HepG2 (cell line): ENCODE measurements around the gene SNAI1. TPM values are rescaled to one million over a fixed set of nuclear protein-coding genes. Genes with fewer than 3 reads are reported as not detected.
A peak's percentile ranks its signal among the peaks of the same experiment; 100 is the strongest.

Source experiments
- HOXA9 ChIP-seq: sonication (generic); formaldehyde crosslinking; IDR thresholded peaks from 2 replicates; pipeline ENCODE4 v1.8.1; 2022; ENCODE audit warnings: missing genetic modification reagents, mild to moderate bottlenecking, moderate library complexity, borderline replicate concordance
- IRF2 ChIP-seq: IDR thresholded peaks from 2 replicates; pipeline ENCODE4 v1.6.1; 2018; ENCODE audit warnings: missing genetic modification reagents, missing compliant biosample characterization
- JUN ChIP-seq: sonication (generic); formaldehyde crosslinking; IDR thresholded peaks from 2 replicates; pipeline ENCODE4 v1.4.0; 2020; ENCODE audit warnings: mild to moderate bottlenecking, missing genetic modification reagents
- KDM5B ChIP-seq: sonication (generic); formaldehyde crosslinking; IDR thresholded peaks from 2 replicates; pipeline ENCODE4 v1.4.0; 2020; ENCODE audit warnings: missing genetic modification reagents, mild to moderate bottlenecking, borderline replicate concordance
- KMT2B ChIP-seq: IDR thresholded peaks from 2 replicates; pipeline ENCODE4 v1.6.1; 2016; ENCODE audit warnings: missing genetic modification reagents, missing compliant biosample characterization
- NFE2L1 ChIP-seq: sonication (generic); formaldehyde crosslinking; IDR thresholded peaks from 2 replicates; pipeline ENCODE4 v1.4.0; 2020; ENCODE audit warnings: missing genetic modification reagents, mild to moderate bottlenecking, borderline replicate concordance
- NFKB2 ChIP-seq: sonication (generic); formaldehyde crosslinking; IDR thresholded peaks from 2 replicates; pipeline ENCODE4 v1.4.0; 2020; ENCODE audit warnings: missing genetic modification reagents, borderline replicate concordance
- NR2F1 ChIP-seq, 2 experiments: fragments of 450-650 bp in 1 of 2; formaldehyde crosslinking in 1 of 2; IDR thresholded peaks; 2 replicates each; pipeline versions ENCODE4 v1.5.0 to v1.6.1; 2016 to 2020; ENCODE audit warnings: mild to moderate bottlenecking in 1 of 2, missing compliant biosample characterization in 1 of 2, missing genetic modification reagents in 1 of 2, moderate library complexity in 1 of 2
- RFX5 ChIP-seq: IDR thresholded peaks from 2 replicates; pipeline ENCODE4 v1.6.1; 2011; ENCODE audit warnings: low read depth, low read length, improper control_type of control experiment
- SIN3A ChIP-seq: IDR thresholded peaks from 2 replicates; pipeline ENCODE4 v1.6.1; 2011; ENCODE audit warnings: low read depth, mild to moderate bottlenecking, control low read depth, low read length, borderline replicate concordance
- ZFAT ChIP-seq: sonication (generic); formaldehyde crosslinking; conservative IDR thresholded peaks from 2 replicates; pipeline ENCODE4 v1.8.1; 2023; ENCODE audit warnings: missing genetic modification reagents, inconsistent platforms
- ZNF224 ChIP-seq: sonication (generic); formaldehyde crosslinking; IDR thresholded peaks from 2 replicates; pipeline ENCODE4 v1.5.0; 2020; ENCODE audit warnings: mild to moderate bottlenecking, missing genetic modification reagents
- ZNF343 ChIP-seq: sonication (generic); formaldehyde crosslinking; IDR thresholded peaks from 2 replicates; pipeline ENCODE4 v1.4.0; 2020; ENCODE audit warnings: mild to moderate bottlenecking, missing genetic modification reagents
- ZNF703 ChIP-seq: sonication (generic); formaldehyde crosslinking; IDR thresholded peaks from 2 replicates; pipeline ENCODE4 v1.5.1; 2020; ENCODE audit warnings: missing genetic modification reagents, mild to moderate bottlenecking, moderate library complexity, borderline replicate concordance
- ZNF775 ChIP-seq: sonication (generic); formaldehyde crosslinking; IDR thresholded peaks from 2 replicates; pipeline ENCODE4 v1.4.0; 2020; ENCODE audit warnings: missing genetic modification reagents, mild to moderate bottlenecking, moderate library complexity, borderline replicate concordance
- polyA plus RNA-seq, 8 experiments: library from polyadenylated mRNA; depleted of rRNA in 3 of 8; stranded (reverse) in 7 of 8; unstranded in 1 of 8; fragments of >200 nt; fragmentation: Illumina TruSeq in 4 of 8; extraction: Trizol in 4 of 8; gene quantifications; 2 replicates each; pipeline versions ENCODE4 v1.2.1 to v1.2.3, GENCODE V29; 2011 to 2016; ENCODE audit warnings: low read depth in 4 of 8, missing spikeins in 1 of 8, mixed read lengths in 1 of 8; ENCODE audit not compliant: insufficient read depth in 1 of 8
- total RNA-seq, 5 experiments: library from RNA; depleted of rRNA; stranded (reverse); fragments of >200 nt; fragmentation: Illumina TruSeq; extraction: Trizol; gene quantifications; 2 replicates each; pipeline ENCODE4 v1.2.3, GENCODE V29; 2016; ENCODE audit warnings: low read depth in 1 of 5
- TF ChIP-seq, protein P1 (sequence below): sonication (generic); formaldehyde crosslinking; IDR thresholded peaks from 2 replicates; pipeline ENCODE4 v1.4.0; 2020; ENCODE audit warnings: missing genetic modification reagents
- TF ChIP-seq, protein P2 (sequence below): sonication (generic); formaldehyde crosslinking; IDR thresholded peaks from 2 replicates; pipeline ENCODE4 v1.5.1; 2020; ENCODE audit warnings: mild to moderate bottlenecking, missing genetic modification reagents, moderate library complexity
- TF ChIP-seq, protein P3 (sequence below): sonication (generic); formaldehyde crosslinking; IDR thresholded peaks from 2 replicates; pipeline ENCODE4 v1.4.0; 2020; ENCODE audit warnings: missing genetic modification reagents
- TF ChIP-seq, protein P4 (sequence below): sonication (generic); formaldehyde crosslinking; IDR thresholded peaks from 2 replicates; pipeline ENCODE4 v1.4.0; 2020; ENCODE audit warnings: missing genetic modification reagents, borderline replicate concordance

The SNAI1 gene
- total and polyA plus RNA-seq, 2 of the 13 experiments (the other 11 are each of a cell fraction or from before 2014, with no cell fraction given), result 1.3 to 1.4 TPM

DNA sequence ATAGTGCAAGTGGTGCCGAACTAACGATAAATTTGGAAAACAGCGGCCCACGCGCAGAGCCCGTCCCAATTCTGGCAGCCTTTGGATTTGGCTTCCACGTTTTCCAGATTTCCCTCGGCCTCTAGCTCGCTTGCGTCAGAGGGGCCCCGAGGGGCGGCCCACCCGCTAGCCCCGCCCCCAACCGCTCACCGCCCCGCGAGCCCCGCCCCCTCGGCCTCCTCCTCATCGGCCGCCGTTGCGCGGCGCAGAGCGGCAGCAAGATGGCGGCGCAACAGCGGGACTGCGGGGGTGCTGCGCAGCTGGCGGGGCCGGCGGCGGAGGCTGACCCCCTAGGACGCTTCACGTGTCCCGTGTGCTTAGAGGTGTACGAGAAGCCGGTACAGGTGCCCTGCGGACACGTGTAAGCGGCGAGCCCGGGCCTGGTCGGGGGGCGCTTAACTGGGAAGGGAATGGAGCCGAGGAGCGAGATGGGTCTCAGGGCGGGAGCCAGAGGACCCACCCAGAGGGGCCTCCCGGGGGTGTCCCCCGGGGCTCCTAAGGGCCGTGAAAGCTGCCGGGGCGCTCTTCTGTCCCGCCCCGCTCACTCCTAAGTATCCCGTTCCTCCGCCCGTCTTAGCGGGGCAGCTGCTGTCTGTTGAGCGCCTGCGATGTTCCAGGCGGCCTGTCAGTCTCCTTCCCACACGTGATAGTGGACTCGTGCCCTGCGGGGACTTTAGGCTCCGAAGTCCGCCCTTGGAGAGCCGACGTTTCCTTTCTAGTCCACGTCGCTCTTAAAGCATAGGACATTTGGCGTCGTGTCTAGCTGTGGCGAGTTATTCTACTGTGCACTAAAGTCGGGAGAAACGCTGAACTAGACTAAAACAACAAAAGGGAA, 46.4 kb upstream of the SNAI1 start, which contains the start of gene RNF114 (continued):
- peak; percentile 86 for TF ChIP-seq KMT2B (CRISPR knock-in tag)
- no peak for TF ChIP-seq ZNF775 (CRISPR knock-in tag)
- TF ChIP-seq, protein P1, sequence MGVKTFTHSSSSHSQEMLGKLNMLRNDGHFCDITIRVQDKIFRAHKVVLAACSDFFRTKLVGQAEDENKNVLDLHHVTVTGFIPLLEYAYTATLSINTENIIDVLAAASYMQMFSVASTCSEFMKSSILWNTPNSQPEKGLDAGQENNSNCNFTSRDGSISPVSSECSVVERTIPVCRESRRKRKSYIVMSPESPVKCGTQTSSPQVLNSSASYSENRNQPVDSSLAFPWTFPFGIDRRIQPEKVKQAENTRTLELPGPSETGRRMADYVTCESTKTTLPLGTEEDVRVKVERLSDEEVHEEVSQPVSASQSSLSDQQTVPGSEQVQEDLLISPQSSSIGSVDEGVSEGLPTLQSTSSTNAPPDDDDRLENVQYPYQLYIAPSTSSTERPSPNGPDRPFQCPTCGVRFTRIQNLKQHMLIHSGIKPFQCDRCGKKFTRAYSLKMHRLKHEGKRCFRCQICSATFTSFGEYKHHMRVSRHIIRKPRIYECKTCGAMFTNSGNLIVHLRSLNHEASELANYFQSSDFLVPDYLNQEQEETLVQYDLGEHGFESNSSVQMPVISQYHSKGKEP (CRISPR knock-in tag), result peak; percentile 91; the same call in 1 of the 2 replicates
- TF ChIP-seq ZFAT (CRISPR knock-in tag), result no peak
- TF ChIP-seq JUN, result peak; percentile 38; the same call in 1 of the 2 replicates
- 0 out of 2 replicates have a peak, but pooled peaks have one; percentile 71 for TF ChIP-seq NFE2L1 (CRISPR knock-in tag)
- TF ChIP-seq, protein P2, sequence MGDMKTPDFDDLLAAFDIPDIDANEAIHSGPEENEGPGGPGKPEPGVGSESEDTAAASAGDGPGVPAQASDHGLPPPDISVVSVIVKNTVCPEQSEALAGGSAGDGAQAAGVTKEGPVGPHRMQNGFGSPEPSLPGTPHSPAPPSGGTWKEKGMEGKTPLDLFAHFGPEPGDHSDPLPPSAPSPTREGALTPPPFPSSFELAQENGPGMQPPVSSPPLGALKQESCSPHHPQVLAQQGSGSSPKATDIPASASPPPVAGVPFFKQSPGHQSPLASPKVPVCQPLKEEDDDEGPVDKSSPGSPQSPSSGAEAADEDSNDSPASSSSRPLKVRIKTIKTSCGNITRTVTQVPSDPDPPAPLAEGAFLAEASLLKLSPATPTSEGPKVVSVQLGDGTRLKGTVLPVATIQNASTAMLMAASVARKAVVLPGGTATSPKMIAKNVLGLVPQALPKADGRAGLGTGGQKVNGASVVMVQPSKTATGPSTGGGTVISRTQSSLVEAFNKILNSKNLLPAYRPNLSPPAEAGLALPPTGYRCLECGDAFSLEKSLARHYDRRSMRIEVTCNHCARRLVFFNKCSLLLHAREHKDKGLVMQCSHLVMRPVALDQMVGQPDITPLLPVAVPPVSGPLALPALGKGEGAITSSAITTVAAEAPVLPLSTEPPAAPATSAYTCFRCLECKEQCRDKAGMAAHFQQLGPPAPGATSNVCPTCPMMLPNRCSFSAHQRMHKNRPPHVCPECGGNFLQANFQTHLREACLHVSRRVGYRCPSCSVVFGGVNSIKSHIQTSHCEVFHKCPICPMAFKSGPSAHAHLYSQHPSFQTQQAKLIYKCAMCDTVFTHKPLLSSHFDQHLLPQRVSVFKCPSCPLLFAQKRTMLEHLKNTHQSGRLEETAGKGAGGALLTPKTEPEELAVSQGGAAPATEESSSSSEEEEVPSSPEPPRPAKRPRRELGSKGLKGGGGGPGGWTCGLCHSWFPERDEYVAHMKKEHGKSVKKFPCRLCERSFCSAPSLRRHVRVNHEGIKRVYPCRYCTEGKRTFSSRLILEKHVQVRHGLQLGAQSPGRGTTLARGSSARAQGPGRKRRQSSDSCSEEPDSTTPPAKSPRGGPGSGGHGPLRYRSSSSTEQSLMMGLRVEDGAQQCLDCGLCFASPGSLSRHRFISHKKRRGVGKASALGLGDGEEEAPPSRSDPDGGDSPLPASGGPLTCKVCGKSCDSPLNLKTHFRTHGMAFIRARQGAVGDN, result peak; percentile 91
- peak; percentile 91 for TF ChIP-seq ZNF224 (CRISPR knock-in tag)
- no peak for TF ChIP-seq ZNF703 (CRISPR knock-in tag)
- TF ChIP-seq NFKB2 (CRISPR knock-in tag), result peak; percentile 95; the same call in 1 of the 2 replicates
- peak; percentile 51; the same call in 1 of the 2 replicates for TF ChIP-seq HOXA9 (CRISPR knock-in tag)
- TF ChIP-seq, protein P3, sequence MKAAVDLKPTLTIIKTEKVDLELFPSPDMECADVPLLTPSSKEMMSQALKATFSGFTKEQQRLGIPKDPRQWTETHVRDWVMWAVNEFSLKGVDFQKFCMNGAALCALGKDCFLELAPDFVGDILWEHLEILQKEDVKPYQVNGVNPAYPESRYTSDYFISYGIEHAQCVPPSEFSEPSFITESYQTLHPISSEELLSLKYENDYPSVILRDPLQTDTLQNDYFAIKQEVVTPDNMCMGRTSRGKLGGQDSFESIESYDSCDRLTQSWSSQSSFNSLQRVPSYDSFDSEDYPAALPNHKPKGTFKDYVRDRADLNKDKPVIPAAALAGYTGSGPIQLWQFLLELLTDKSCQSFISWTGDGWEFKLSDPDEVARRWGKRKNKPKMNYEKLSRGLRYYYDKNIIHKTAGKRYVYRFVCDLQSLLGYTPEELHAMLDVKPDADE (CRISPR knock-in tag), result no peak
- TF ChIP-seq, protein P4, sequence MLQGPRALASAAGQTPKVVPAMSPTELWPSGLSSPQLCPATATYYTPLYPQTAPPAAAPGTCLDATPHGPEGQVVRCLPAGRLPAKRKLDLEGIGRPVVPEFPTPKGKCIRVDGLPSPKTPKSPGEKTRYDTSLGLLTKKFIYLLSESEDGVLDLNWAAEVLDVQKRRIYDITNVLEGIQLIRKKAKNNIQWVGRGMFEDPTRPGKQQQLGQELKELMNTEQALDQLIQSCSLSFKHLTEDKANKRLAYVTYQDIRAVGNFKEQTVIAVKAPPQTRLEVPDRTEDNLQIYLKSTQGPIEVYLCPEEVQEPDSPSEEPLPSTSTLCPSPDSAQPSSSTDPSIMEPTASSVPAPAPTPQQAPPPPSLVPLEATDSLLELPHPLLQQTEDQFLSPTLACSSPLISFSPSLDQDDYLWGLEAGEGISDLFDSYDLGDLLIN, result 0 out of 2 replicates have a peak, but pooled peaks have one; percentile 24
- TF ChIP-seq IRF2 (CRISPR knock-in tag), result peak; percentile 80; the same call in 1 of the 2 replicates
- peak; percentile 84; the same call in 1 of the 2 replicates for TF ChIP-seq ZNF343 (CRISPR knock-in tag)
- peak; percentile 88; the same call in 1 of the 2 replicates for TF ChIP-seq KDM5B (CRISPR knock-in tag)
- no peak for TF ChIP-seq NR2F1 (CRISPR knock-in tag; IDR thresholded peaks at IDR 0.05)
- 0 out of 2 replicates have a peak, but pooled peaks have one; percentile 9 for TF ChIP-seq RFX5
- TF ChIP-seq SIN3A, result peak; percentile 78; the same call in 1 of the 2 replicates
